Measurements from ENCODE around the gene SSNA1. TPM values are rescaled to one million over a fixed set of nuclear protein-coding genes. Genes with fewer than 3 reads are reported as not detected.

Gene SSNA1
- total and polyA plus RNA-seq, 9 of the 15 experiments (the other 6 are each of a cell fraction or from before 2014, with no cell fraction given) = 1.9 to 130 (median 57.1) TPM

DNA sequence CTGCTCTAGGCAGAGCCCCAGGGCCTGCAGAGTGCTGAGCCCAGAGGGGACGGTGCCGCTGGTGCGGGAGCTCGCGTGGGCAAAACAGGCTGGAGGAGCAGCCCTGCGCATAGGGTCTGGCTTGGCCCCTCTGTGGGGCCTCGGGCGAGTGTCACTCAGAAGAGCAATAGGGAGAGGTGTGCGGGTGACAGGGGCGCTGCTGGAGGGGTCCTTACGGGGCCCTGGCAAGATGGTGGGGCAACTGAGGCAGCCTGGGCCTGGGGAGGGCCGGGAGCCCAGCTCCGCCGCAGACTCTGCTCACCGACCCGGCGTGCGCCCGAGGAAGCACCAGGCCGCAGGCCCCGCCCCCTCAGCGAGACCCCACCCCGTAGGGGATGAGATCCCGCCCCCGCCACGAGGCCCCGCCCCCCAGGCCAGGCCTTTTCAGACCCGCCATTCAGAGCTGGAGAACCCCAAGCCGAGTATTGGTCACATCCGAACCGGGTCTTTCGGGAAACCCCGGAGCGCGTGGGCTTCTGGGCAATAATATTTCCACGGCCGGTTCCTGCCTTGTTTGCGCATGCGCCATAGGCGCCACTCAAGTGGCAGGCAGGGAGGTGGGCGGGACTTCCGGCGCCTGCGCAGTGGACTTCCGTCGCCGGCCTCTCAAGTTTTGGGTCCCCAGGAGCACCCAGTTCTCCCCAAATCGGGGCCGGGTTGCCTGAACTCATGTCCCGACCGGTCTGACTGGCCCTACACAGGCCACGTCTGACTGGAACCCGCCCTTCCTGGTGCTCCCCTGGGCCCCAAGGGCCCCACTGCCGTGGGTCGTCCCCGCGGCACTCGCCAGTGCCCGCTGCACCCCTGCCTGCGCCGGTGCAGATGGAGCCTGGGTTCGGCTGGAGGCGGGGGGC lies 34.8 kb downstream of the SSNA1 start (continued):
- TF ChIP-seq, protein P1, sequence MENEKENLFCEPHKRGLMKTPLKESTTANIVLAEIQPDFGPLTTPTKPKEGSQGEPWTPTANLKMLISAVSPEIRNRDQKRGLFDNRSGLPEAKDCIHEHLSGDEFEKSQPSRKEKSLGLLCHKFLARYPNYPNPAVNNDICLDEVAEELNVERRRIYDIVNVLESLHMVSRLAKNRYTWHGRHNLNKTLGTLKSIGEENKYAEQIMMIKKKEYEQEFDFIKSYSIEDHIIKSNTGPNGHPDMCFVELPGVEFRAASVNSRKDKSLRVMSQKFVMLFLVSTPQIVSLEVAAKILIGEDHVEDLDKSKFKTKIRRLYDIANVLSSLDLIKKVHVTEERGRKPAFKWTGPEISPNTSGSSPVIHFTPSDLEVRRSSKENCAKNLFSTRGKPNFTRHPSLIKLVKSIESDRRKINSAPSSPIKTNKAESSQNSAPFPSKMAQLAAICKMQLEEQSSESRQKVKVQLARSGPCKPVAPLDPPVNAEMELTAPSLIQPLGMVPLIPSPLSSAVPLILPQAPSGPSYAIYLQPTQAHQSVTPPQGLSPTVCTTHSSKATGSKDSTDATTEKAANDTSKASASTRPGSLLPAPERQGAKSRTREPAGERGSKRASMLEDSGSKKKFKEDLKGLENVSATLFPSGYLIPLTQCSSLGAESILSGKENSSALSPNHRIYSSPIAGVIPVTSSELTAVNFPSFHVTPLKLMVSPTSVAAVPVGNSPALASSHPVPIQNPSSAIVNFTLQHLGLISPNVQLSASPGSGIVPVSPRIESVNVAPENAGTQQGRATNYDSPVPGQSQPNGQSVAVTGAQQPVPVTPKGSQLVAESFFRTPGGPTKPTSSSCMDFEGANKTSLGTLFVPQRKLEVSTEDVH (IDR thresholded peaks at IDR 0.05; ENCODE audit: low read depth, partially characterized antibody) = no peak
- peak; percentile 81 for TF ChIP-seq MYC (IDR thresholded peaks at IDR 0.05; ENCODE audit: low read depth, low read length)
- peak; percentile 37; the same call in 1 of the 2 replicates for TF ChIP-seq MYC (CRISPR knock-in tag; IDR thresholded peaks at IDR 0.05; ENCODE audit: borderline replicate concordance, low read depth)
- no peak for TF ChIP-seq TFAM (CRISPR knock-in tag; conservative IDR thresholded peaks at IDR 0.05)
- TF ChIP-seq, protein P2, sequence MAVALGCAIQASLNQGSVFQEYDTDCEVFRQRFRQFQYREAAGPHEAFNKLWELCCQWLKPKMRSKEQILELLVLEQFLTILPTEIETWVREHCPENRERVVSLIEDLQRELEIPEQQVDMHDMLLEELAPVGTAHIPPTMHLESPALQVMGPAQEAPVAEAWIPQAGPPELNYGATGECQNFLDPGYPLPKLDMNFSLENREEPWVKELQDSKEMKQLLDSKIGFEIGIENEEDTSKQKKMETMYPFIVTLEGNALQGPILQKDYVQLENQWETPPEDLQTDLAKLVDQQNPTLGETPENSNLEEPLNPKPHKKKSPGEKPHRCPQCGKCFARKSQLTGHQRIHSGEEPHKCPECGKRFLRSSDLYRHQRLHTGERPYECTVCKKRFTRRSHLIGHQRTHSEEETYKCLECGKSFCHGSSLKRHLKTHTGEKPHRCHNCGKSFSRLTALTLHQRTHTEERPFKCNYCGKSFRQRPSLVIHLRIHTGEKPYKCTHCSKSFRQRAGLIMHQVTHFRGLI (CRISPR knock-in tag; IDR thresholded peaks at IDR 0.05) = no peak
- no peak for TF ChIP-seq SMC3 (conservative IDR thresholded peaks at IDR 0.05; ENCODE audit: insufficient read depth, low read depth, low read length)
- TF ChIP-seq NONO (IDR thresholded peaks at IDR 0.05; ENCODE audit: low read depth in 2 of 2, low read length in 1 of 2) = 0 out of 4 replicates have a peak, but pooled peaks of 1 of the 2 experiments have one; percentile 33
- TF ChIP-seq FOXA1 (IDR thresholded peaks at IDR 0.05; ENCODE audit: borderline replicate concordance) = no peak
- TF ChIP-seq ZNF253 (CRISPR knock-in tag; conservative IDR thresholded peaks at IDR 0.05) = no peak
- TF ChIP-seq, protein P3, sequence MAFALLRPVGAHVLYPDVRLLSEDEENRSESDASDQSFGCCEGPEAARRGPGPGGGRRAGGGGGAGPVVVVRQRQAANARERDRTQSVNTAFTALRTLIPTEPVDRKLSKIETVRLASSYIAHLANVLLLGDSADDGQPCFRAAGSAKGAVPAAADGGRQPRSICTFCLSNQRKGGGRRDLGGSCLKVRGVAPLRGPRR (CRISPR knock-in tag; IDR thresholded peaks at IDR 0.05) = no peak
- no peak for TF ChIP-seq NCOR1 (IDR thresholded peaks at IDR 0.05)
- TF ChIP-seq POLR2H (tag; IDR thresholded peaks at IDR 0.05; ENCODE audit: low read depth) = no peak
- no peak for TF ChIP-seq GTF2A2 (tag; IDR thresholded peaks at IDR 0.05)
- TF ChIP-seq ZNF584 (CRISPR knock-in tag; IDR thresholded peaks at IDR 0.05; ENCODE audit: low read depth) = no peak
- TF ChIP-seq, protein P4, sequence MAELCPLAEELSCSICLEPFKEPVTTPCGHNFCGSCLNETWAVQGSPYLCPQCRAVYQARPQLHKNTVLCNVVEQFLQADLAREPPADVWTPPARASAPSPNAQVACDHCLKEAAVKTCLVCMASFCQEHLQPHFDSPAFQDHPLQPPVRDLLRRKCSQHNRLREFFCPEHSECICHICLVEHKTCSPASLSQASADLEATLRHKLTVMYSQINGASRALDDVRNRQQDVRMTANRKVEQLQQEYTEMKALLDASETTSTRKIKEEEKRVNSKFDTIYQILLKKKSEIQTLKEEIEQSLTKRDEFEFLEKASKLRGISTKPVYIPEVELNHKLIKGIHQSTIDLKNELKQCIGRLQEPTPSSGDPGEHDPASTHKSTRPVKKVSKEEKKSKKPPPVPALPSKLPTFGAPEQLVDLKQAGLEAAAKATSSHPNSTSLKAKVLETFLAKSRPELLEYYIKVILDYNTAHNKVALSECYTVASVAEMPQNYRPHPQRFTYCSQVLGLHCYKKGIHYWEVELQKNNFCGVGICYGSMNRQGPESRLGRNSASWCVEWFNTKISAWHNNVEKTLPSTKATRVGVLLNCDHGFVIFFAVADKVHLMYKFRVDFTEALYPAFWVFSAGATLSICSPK (IDR thresholded peaks at IDR 0.05; ENCODE audit: borderline replicate concordance) = no peak
- TF ChIP-seq KAT7 (CRISPR knock-in tag; IDR thresholded peaks at IDR 0.05; ENCODE audit: borderline replicate concordance) = no peak; the same call in 1 of the 2 replicates
